ENCODE measurements around the gene GPR17.

DNA sequence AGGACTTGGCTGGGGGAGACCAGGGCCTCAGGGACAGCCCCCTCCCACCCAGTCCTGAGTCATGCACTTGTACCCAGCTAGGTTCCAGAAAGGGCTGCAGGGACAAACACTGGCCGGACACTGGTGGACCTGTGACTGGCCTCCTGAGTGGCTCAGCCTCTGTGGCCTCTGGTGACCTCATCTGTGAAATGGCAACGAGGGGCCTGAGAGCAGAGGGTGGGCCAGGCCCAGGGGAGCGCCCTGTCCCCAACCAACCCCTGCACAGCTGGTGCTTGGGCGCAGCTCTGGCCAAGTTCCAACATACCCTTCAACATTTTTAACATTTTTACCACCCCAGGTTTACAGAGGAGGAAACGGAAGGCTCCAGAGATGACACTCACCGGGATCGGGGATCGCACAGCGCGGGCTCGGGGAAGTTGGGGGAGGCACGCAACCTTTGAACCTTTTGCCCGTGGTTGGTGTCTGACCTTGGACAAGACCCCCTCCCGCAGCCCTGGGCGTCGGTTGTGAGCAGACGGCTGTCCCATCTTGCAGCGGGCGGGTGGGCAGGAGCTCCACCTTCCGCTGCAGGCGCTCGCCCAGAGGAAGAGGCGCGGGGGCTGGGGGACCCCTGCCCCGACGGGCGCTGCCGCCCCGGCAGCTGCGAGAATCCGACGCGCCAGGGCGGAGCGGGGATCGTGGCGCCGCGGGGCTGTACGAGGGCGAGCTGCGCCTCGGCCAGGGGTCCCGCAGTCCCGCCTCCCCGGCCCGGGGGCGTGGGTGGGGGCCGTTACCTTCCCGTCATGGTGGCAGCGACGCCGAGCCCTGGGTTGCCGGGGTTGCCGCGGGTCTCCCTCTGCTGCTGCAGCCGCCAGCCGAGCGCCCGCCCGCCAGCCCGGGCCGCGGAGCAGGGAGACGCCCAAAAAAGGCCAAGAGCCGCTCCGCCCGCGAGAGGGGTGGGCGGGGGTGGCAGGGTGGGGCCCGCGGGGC lies 28.6 kb downstream of the GPR17 start:
- TF ChIP-seq, protein P1, sequence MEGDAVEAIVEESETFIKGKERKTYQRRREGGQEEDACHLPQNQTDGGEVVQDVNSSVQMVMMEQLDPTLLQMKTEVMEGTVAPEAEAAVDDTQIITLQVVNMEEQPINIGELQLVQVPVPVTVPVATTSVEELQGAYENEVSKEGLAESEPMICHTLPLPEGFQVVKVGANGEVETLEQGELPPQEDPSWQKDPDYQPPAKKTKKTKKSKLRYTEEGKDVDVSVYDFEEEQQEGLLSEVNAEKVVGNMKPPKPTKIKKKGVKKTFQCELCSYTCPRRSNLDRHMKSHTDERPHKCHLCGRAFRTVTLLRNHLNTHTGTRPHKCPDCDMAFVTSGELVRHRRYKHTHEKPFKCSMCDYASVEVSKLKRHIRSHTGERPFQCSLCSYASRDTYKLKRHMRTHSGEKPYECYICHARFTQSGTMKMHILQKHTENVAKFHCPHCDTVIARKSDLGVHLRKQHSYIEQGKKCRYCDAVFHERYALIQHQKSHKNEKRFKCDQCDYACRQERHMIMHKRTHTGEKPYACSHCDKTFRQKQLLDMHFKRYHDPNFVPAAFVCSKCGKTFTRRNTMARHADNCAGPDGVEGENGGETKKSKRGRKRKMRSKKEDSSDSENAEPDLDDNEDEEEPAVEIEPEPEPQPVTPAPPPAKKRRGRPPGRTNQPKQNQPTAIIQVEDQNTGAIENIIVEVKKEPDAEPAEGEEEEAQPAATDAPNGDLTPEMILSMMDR (IDR thresholded peaks at IDR 0.05), result no peak
- TF ChIP-seq TCF7L2 (IDR thresholded peaks at IDR 0.05; ENCODE audit: low read depth, low read length) (no peak), POLR2AphosphoS5 (IDR thresholded peaks at IDR 0.05; ENCODE audit: low read depth, low read length) (no peak), SIN3A (IDR thresholded peaks at IDR 0.05; ENCODE audit: borderline replicate concordance, insufficient read depth, low read depth, low read length) (no peak)
